Measurements from ENCODE around the gene COPE.
"Not testable (repeated sequence)": the region's sequence is repeated elsewhere in the genome, so short reads cannot be mapped to it uniquely, and the experiment has no call there.

Gene COPE

GRCh38 chr19:18908917-18909619 lies 10.1 kb downstream of the COPE start:
- DNase-seq, result peak in 19 of 51 donors; percentile 8 to 65 (median 35)

- peak in 49 of 51 donors; percentile 26 to 96 (median 78) for DNase-seq
Measured at GRCh38 chr19:18906605-18907519, 12.3 kb downstream of the COPE start.

GRCh38 chr19:18905513-18906236 lies 13.5 kb downstream of the COPE start:
- DNase-seq, result peak in 1 of 51 donors; percentile 60

- DNase-seq, result no peak
Measured at GRCh38 chr19:18905058-18905456, 14.1 kb downstream of the COPE start.

- DNase-seq, result peak in 42 of 51 donors; percentile 6 to 92 (median 66)
Measured at GRCh38 chr19:18904334-18905057, 14.7 kb downstream of the COPE start.

GRCh38 chr19:18903156-18904037 lies 15.8 kb downstream of the COPE start:
- no peak for DNase-seq

GRCh38 chr19:18902519-18902918 lies 16.7 kb downstream of the COPE start:
- not testable (repeated sequence) for DNase-seq

GRCh38 chr19:18901491-18901890 lies 17.7 kb downstream of the COPE start:
- no peak for DNase-seq

- no peak for DNase-seq
Measured at GRCh38 chr19:18900700-18901481, 18.3 kb downstream of the COPE start.

- DNase-seq, result no peak
Measured at GRCh38 chr19:18899624-18900560, 19.3 kb downstream of the COPE start.

GRCh38 chr19:18898607-18899408 lies 20.4 kb downstream of the COPE start:
- no peak for DNase-seq

- peak in 6 of 51 donors; percentile 7 to 47 (median 24) for DNase-seq
Measured at GRCh38 chr19:18898081-18898606, 21.0 kb downstream of the COPE start.

GRCh38 chr19:18897094-18898029 lies 21.8 kb downstream of the COPE start:
- DNase-seq, result no peak

- peak in 35 of 51 donors; percentile 8 to 67 (median 46) for DNase-seq
Measured at GRCh38 chr19:18896421-18896841, 22.8 kb downstream of the COPE start.

- DNase-seq, result peak in 35 of 51 donors; percentile 10 to 78 (median 47)
Measured at GRCh38 chr19:18895824-18896341, 23.3 kb downstream of the COPE start, which contains the start of gene CERS1. Gene CERS1, minus strand, starts transcription at chr19:18896158. Its CDS starts 86 bp downstream, at chr19:18896072.
